K562 (cell line): ENCODE results near the gene SEC61A1.

Source experiments
- CC2D1A ChIP-seq: fragments of 450-650 bp; IDR thresholded peaks from 2 replicates; pipeline ENCODE4 v1.6.1; 2017; ENCODE audit warnings: mild to moderate bottlenecking
- CTCF ChIP-seq, 3 experiments: IDR thresholded peaks in 2 of 3; conservative IDR thresholded peaks in 1 of 3; 2 replicates each; pipeline ENCODE4 v1.5.1; 2011 to 2012; ENCODE audit warnings: low read length in 3 of 3, mild to moderate bottlenecking in 3 of 3, control low read depth in 2 of 3, improper control_type of control experiment in 1 of 3, inconsistent platforms in 1 of 3, low read depth in 1 of 3, mixed read lengths in 1 of 3, moderate library complexity in 1 of 3; ENCODE audit not compliant: insufficient read depth in 2 of 3
- DACH1 ChIP-seq: fragments of 450-650 bp; IDR thresholded peaks from 2 replicates; pipeline ENCODE4 v1.6.1; 2018; ENCODE audit not compliant: partially characterized antibody
- DLX4 ChIP-seq: fragments of 250-450 bp; sonication (Bioruptor Pico); IDR thresholded peaks from 2 replicates; pipeline ENCODE4 v1.6.1; 2021; ENCODE audit warnings: mild to moderate bottlenecking
- E2F3 ChIP-seq: fragments of 250-450 bp; sonication (Bioruptor Pico); IDR thresholded peaks from 2 replicates; pipeline ENCODE4 v1.4.0; 2020; ENCODE audit warnings: mild to moderate bottlenecking
- GABPA ChIP-seq: fragments of 200-800 bp; sonication (Bioruptor generic); conservative IDR thresholded peaks from 2 replicates; pipeline ENCODE4 v1.6.1; 2016; ENCODE audit warnings: low read depth, missing genetic modification characterization, missing compliant biosample characterization
- MCM2 ChIP-seq: fragments of 450-650 bp; IDR thresholded peaks from 2 replicates; pipeline ENCODE4 v1.6.1; 2017; ENCODE audit warnings: low read depth, mild to moderate bottlenecking
- MCM7 ChIP-seq, 2 experiments: fragments of 450-650 bp; IDR thresholded peaks; 2 replicates each; pipeline ENCODE4 v1.6.1; 2016 to 2018
- YY1 ChIP-seq, 3 experiments: IDR thresholded peaks; 2 replicates each; pipeline ENCODE4 v1.6.1; 2011; ENCODE audit warnings: low read length in 2 of 3, mild to moderate bottlenecking in 2 of 3, moderate library complexity in 2 of 3, borderline replicate concordance in 1 of 3, control low read depth in 1 of 3, low read depth in 1 of 3; ENCODE audit not compliant: insufficient read depth in 3 of 3, insufficient replicate concordance in 2 of 3, control insufficient read depth in 1 of 3, insufficient read length in 1 of 3; ENCODE audit errors: extremely low read depth in 1 of 3
- ZNF121 ChIP-seq: sonication (generic); formaldehyde crosslinking; conservative IDR thresholded peaks from 2 replicates; pipeline ENCODE4 v1.8.0; 2022; ENCODE audit warnings: missing genetic modification reagents
- TF ChIP-seq, protein P1 (sequence below): sonication (generic); formaldehyde crosslinking; IDR thresholded peaks from 2 replicates; pipeline ENCODE4 v1.5.0; 2020; ENCODE audit warnings: missing genetic modification reagents
- TF ChIP-seq, protein P2 (sequence below): fragments of 250-450 bp; sonication (Bioruptor Pico); IDR thresholded peaks from 2 replicates; pipeline ENCODE4 v1.8.0; 2022; ENCODE audit warnings: moderate library complexity, mild to moderate bottlenecking, inconsistent platforms

- TF ChIP-seq MCM7 (IDR thresholded peaks at IDR 0.05) = no peak
- no peak for TF ChIP-seq GABPA (tag)
- no peak for TF ChIP-seq CTCF (IDR thresholded peaks at IDR 0.05 in 2 of 3, conservative IDR thresholded peaks at IDR 0.05 in 1 of 3; ENCODE audit: insufficient read depth in 2 of 3, low read depth in 1 of 3, low read length in 3 of 3)
- TF ChIP-seq YY1 (IDR thresholded peaks at IDR 0.05; ENCODE audit: borderline replicate concordance in 1 of 3, control insufficient read depth in 1 of 3, extremely low read depth in 1 of 3, insufficient read depth in 3 of 3, insufficient read length in 1 of 3, insufficient replicate concordance in 2 of 3, low read depth in 1 of 3, low read length in 2 of 3) = no peak
- TF ChIP-seq ZNF121 = no peak
- no peak for TF ChIP-seq DACH1
- TF ChIP-seq DLX4 = no peak
- no peak for TF ChIP-seq E2F3 (CRISPR knock-in tag)
- TF ChIP-seq MCM2 = no peak
- TF ChIP-seq, protein P1, sequence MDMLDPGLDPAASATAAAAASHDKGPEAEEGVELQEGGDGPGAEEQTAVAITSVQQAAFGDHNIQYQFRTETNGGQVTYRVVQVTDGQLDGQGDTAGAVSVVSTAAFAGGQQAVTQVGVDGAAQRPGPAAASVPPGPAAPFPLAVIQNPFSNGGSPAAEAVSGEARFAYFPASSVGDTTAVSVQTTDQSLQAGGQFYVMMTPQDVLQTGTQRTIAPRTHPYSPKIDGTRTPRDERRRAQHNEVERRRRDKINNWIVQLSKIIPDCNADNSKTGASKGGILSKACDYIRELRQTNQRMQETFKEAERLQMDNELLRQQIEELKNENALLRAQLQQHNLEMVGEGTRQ (CRISPR knock-in tag) = no peak
- TF ChIP-seq CC2D1A = no peak
- TF ChIP-seq, protein P2, sequence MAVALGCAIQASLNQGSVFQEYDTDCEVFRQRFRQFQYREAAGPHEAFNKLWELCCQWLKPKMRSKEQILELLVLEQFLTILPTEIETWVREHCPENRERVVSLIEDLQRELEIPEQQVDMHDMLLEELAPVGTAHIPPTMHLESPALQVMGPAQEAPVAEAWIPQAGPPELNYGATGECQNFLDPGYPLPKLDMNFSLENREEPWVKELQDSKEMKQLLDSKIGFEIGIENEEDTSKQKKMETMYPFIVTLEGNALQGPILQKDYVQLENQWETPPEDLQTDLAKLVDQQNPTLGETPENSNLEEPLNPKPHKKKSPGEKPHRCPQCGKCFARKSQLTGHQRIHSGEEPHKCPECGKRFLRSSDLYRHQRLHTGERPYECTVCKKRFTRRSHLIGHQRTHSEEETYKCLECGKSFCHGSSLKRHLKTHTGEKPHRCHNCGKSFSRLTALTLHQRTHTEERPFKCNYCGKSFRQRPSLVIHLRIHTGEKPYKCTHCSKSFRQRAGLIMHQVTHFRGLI (CRISPR knock-in tag) = no peak
Observed at GRCh38 chr3:128073185-128073725, 21.0 kb downstream of the SEC61A1 start.
